NCI-H1048 (cell line): ENCODE measurements around the gene GJB4.
"Not testable (repeated sequence)": the region's sequence is repeated elsewhere in the genome, so short reads cannot be mapped to it uniquely, and the experiment has no call there.

Experiments used
- DNase-seq: peaks from one replicate; lab custom pipeline; 2025; lab: John Stamatoyannopoulos, UW

Gene GJB4

GRCh38 chr1:34759503-34760357 is at the start of gene GJB4:
GJB4 (plus strand) TSS chr1:34759740; CDS start chr1:34761255, 1,515 bp downstream.
- DNase-seq, result no peak

GRCh38 chr1:34710812-34711211 is 48.7 kb upstream of the GJB4 start:
- no peak for DNase-seq

GRCh38 chr1:34711485-34711884 is 48.1 kb upstream of the GJB4 start:
- DNase-seq, result no peak

GRCh38 chr1:34712007-34712688 is 47.4 kb upstream of the GJB4 start:
- DNase-seq, result no peak

- DNase-seq, result no peak
Observed at GRCh38 chr1:34713443-34713842, 46.1 kb upstream of the GJB4 start.

- DNase-seq, result no peak
Observed at GRCh38 chr1:34714386-34714785, 45.2 kb upstream of the GJB4 start.

- DNase-seq, result no peak
Observed at GRCh38 chr1:34715139-34715538, 44.4 kb upstream of the GJB4 start.

GRCh38 chr1:34721241-34721640 is 38.3 kb upstream of the GJB4 start:
- DNase-seq, result no peak

GRCh38 chr1:34721646-34722355 is 37.7 kb upstream of the GJB4 start:
- DNase-seq, result no peak

GRCh38 chr1:34726861-34727260 is 32.7 kb upstream of the GJB4 start:
- no peak for DNase-seq

- DNase-seq, result no peak
Observed at GRCh38 chr1:34730485-34730884, 29.1 kb upstream of the GJB4 start.

GRCh38 chr1:34732831-34733230 is 26.7 kb upstream of the GJB4 start:
- not testable (repeated sequence) for DNase-seq

- no peak for DNase-seq
Observed at GRCh38 chr1:34736692-34737091, 22.8 kb upstream of the GJB4 start.

- not testable (repeated sequence) for DNase-seq
Observed at GRCh38 chr1:34737236-34737635, 22.3 kb upstream of the GJB4 start.

GRCh38 chr1:34739613-34740012 is 19.9 kb upstream of the GJB4 start:
- DNase-seq, result no peak

- no peak for DNase-seq
Observed at GRCh38 chr1:34740161-34740868, 19.2 kb upstream of the GJB4 start.

- peak; percentile 4 for DNase-seq
Observed at GRCh38 chr1:34742667-34743270, 16.8 kb upstream of the GJB4 start.

GRCh38 chr1:34743775-34744174 is 15.8 kb upstream of the GJB4 start:
- no peak for DNase-seq

- DNase-seq, result no peak
Observed at GRCh38 chr1:34744851-34745250, 14.7 kb upstream of the GJB4 start.

GRCh38 chr1:34745666-34746065 is 13.9 kb upstream of the GJB4 start:
- DNase-seq, result no peak

- DNase-seq, result no peak
Observed at GRCh38 chr1:34746101-34746500, 13.4 kb upstream of the GJB4 start.
